Retinal pigment epithelial cell (primary cell): ENCODE results near the gene DLL3.

Experiments
- DNase-seq: peaks from one replicate; pipeline ENCODE4 v3.0.0-alpha.2; 2010; ENCODE audit warnings: low read depth
- H3K4me3 ChIP-seq: 2 replicates; pipeline ENCODE4 v1.5.1; 2011; ENCODE audit warnings: mild to moderate bottlenecking, low read length, control low read depth, moderate library complexity
- TF ChIP-seq, protein P1 (sequence below): conservative IDR thresholded peaks from 2 replicates; pipeline ENCODE4 v1.5.1; 2011; ENCODE audit warnings: low read depth, low read length, control low read depth, inconsistent platforms

The DLL3 gene

DNA sequence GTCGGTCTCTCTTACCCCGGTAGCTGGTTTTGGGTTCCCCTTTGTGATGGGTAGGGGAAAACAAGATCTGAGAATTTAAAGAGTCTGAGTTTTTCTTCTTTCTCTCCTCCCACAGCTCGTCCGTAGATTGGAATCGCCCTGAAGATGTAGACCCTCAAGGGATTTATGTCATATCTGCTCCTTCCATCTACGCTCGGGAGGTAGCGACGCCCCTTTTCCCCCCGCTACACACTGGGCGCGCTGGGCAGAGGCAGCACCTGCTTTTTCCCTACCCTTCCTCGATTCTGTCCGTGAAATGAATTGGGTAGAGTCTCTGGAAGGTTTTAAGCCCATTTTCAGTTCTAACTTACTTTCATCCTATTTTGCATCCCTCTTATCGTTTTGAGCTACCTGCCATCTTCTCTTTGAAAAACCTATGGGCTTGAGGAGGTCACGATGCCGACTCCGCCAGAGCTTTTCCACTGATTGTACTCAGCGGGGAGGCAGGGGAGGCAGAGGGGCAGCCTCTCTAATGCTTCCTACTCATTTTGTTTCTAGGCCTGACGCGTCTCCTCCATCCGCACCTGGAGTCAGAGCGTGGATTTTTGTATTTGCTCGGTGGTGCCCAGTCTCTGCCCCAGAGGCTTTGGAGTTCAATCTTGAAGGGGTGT is 9.1 kb downstream of the DLL3 start:
- TF ChIP-seq, protein P1, sequence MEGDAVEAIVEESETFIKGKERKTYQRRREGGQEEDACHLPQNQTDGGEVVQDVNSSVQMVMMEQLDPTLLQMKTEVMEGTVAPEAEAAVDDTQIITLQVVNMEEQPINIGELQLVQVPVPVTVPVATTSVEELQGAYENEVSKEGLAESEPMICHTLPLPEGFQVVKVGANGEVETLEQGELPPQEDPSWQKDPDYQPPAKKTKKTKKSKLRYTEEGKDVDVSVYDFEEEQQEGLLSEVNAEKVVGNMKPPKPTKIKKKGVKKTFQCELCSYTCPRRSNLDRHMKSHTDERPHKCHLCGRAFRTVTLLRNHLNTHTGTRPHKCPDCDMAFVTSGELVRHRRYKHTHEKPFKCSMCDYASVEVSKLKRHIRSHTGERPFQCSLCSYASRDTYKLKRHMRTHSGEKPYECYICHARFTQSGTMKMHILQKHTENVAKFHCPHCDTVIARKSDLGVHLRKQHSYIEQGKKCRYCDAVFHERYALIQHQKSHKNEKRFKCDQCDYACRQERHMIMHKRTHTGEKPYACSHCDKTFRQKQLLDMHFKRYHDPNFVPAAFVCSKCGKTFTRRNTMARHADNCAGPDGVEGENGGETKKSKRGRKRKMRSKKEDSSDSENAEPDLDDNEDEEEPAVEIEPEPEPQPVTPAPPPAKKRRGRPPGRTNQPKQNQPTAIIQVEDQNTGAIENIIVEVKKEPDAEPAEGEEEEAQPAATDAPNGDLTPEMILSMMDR, result no peak
- peak overlapping the region; percentile 53 for H3K4me3 ChIP-seq
- DNase-seq, result no peak

DNA sequence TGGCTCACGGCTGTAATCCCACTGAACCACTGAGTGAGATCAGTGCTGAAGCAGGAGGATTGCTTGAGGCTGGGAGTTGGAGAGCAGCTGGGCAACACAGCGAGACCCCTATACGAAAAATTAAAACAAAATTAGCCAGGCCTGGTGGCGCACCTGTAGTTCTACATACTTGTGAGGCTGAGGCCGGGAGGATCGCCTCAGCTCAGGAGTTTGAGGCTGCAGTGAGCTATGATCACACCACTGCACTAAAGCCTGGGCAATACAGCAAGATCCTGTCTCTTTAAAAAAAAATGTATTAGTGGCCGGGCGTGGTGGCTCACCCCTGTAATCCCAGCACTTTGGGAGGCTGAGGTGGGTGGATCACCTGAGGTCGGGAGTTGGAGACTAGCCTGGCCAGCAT is 9.9 kb downstream of the DLL3 start:
- DNase-seq, result no peak
- no peak overlapping the region for H3K4me3 ChIP-seq
- TF ChIP-seq, protein P1, result no peak

DNA sequence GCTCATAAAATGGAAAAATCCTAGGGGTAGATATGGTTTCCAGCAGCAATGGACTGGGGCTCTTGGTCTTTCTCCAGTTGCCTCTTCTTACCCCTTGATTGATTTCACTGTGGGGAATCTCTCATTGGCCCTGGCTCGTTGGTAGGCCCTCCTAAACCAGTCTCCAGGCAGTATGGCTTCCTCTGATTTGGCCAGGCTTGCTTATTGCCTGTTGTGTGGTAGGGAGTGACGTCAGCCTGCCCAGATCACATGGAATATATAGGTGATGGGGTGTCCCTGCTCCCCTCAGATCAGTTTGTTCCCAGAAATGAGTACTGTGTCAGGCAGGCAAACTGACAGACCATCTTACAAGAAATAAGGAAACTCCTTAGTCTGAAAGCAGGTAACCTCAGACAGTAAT is 10.5 kb downstream of the DLL3 start:
- TF ChIP-seq, protein P1, result no peak
- no peak overlapping the region for H3K4me3 ChIP-seq
- no peak for DNase-seq

DNA sequence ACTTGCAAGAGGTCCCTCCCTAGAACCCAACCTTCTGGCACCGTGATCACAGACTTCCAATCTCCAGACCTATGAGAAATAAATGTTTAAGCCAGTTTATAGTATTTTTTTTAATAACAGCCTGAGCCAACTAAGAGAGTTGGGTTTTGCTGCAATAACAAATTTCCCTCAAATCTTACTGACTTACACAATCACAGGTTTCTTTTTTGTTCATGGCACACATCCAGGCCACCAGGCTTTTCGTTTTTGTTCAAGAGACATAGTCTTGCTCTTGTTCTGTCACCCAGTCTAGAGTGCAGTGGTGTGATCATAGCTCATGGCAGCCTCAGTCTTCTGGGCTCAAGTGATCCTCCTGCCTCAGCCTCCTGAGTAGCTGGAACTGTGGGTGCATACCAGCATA is 14.2 kb downstream of the DLL3 start:
- no peak for DNase-seq
- H3K4me3 ChIP-seq, result no peak overlapping the region
- TF ChIP-seq, protein P1, result no peak

DNA sequence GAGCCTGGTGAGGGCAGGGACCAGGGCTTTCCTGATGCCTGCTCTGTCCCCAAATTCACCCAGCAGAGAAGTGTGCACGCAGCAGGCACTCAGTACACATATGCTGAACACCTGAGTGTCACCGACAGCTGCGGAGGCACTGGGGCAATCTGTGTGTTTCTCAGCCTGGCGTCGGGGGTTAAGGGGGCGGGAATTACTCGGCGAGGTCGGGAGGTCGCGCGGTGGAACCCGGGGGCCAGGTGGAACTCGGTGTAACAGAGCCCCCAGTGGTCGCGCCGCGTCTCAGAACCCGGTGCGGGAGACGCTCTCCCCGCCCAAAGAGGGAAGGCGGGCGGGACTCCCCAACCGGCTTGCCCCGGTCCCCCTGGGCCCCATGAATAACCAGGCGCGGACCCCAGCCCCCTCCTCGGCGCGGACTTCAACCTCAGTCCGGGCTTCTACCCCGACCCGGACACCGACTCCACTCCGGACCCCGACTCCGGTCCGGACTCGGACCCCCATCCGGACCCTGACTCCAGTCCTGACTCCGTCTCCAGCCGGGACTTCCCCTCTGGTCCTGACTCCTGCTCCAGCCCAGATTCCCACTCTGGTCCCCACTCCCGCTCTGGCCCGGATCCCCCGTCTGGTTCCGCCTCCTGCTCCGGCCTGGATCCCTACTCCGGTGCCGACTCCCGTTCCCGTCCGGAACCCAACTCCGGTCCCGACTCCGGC is 16.2 kb downstream of the DLL3 start, which contains the start of gene SELENOV:
TSS of gene SELENOV (plus strand) at position 300 of the 711 bp plus-strand sequence. CDS start at position 374, 74 bp downstream.
- H3K4me3 ChIP-seq, result peak within 1 kb of the TSS; percentile 17
- DNase-seq, result no peak
- TF ChIP-seq, protein P1, result no peak

DNA sequence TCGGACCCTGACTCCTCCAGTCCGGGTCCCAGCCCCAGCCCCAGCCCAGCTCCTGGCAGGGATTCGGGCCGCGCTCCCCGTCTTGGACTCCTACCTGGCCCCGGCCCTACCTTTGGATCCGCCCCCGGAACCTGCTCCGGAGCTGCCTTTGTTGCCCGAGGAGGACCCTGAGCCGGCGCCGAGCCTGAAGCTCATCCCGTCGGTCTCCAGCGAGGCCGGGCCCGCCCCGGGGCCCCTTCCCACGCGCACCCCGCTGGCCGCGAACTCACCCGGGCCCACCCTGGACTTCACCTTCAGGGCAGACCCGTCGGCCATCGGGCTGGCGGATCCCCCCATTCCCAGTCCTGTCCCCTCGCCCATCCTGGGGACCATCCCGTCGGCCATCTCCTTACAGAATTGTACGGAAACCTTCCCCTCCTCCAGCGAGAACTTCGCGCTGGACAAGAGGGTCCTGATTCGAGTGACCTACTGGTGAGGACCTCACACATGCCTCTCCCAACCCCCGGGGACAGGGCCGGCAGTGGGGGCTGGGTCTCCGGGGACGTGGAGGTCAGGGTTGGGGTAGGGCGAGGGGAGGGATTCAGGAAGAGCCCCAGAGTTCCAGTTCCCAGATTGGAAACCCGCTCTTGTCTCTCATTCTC is 16.9 kb downstream of the DLL3 start:
- no peak for DNase-seq
- peak overlapping the region; percentile 17 for H3K4me3 ChIP-seq
- TF ChIP-seq, protein P1, result no peak

DNA sequence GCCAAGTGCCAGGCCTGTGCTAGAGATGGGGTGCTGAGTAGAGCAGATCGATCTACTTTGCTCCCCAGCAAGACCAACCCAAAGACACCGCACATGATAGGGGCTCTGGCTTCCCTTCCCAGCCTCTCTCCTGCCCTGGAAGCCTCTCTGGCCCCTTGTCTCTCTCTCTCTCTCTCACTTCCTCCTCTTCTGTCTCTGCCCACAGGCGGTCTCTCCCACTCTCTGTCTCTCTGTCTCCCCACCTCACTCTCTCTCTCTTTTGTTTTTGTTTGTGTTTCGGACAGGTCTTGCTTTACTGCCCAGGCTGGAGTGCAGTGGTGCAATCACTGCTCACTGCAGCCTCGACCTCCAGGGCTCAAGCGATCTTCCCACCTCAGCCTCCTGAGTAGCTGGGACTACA is 17.5 kb downstream of the DLL3 start:
- TF ChIP-seq, protein P1, result no peak
- no peak overlapping the region for H3K4me3 ChIP-seq
- DNase-seq, result no peak
